Ovary (tissue), 3 donors: ENCODE data around the gene CAMTA1.

Experiments
- POLR2A ChIP-seq: fragments of 450-650 bp; IDR thresholded peaks from one replicate; pipeline ENCODE4 v1.6.1; 2017; ENCODE audit warnings: antibody characterized with exemption, mild to moderate bottlenecking, moderate library complexity
- TF ChIP-seq, protein P1 (sequence below), 3 donors: fragments of 450-650 bp in 2 of 3; fragments of 200-600 bp in 1 of 3; IDR thresholded peaks; one replicate each; pipeline versions ENCODE4 v1.5.1 to v1.8.0; 2016 to 2022; ENCODE audit warnings: antibody characterized with exemption in 3 of 3, mild to moderate bottlenecking in 1 of 3
- donor health status: DM: no; HTN: no; CAD: no.

DNA sequence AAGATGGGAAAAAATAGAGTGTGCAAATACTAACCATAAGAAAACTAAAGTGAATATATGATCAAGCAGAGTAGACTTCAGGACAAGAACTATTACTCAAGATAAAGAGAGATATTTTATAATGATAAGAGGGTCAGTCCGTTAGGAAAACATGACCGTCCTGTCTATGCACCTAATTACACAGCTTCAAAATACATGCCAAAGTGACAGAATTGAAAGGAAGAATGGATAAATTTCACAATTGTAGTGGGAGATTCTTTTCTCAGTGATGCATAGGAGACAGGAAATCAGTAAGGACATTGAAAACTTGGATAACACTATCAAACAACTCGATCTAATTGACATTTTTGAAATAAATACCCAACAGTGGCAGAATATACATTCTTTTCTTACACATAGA, 489.0 kb downstream of the CAMTA1 start:
- TF ChIP-seq, protein P1, sequence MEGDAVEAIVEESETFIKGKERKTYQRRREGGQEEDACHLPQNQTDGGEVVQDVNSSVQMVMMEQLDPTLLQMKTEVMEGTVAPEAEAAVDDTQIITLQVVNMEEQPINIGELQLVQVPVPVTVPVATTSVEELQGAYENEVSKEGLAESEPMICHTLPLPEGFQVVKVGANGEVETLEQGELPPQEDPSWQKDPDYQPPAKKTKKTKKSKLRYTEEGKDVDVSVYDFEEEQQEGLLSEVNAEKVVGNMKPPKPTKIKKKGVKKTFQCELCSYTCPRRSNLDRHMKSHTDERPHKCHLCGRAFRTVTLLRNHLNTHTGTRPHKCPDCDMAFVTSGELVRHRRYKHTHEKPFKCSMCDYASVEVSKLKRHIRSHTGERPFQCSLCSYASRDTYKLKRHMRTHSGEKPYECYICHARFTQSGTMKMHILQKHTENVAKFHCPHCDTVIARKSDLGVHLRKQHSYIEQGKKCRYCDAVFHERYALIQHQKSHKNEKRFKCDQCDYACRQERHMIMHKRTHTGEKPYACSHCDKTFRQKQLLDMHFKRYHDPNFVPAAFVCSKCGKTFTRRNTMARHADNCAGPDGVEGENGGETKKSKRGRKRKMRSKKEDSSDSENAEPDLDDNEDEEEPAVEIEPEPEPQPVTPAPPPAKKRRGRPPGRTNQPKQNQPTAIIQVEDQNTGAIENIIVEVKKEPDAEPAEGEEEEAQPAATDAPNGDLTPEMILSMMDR (IDR thresholded peaks at IDR 0.05): no peak
- no peak for TF ChIP-seq POLR2A
